Non-pigmented ciliary epithelial cell (primary cell): ENCODE results near the gene IRF4.

Experiments
- DNase-seq: peaks from one replicate; pipeline ENCODE4 v3.0.0-alpha.2; 2010; ENCODE audit warnings: low read depth

Gene IRF4

GRCh38 chr6:381742-382461 is 9.7 kb upstream of the IRF4 start:
- DNase-seq: no peak

GRCh38 chr6:382883-383810 is 8.4 kb upstream of the IRF4 start:
- DNase-seq: no peak

GRCh38 chr6:383856-384255 is 7.7 kb upstream of the IRF4 start:
- no peak for DNase-seq

GRCh38 chr6:384898-385297 is 6.7 kb upstream of the IRF4 start:
- no peak for DNase-seq

GRCh38 chr6:385614-386013 is 5.9 kb upstream of the IRF4 start:
- no peak for DNase-seq

- no peak for DNase-seq
These were observed 4.8 kb upstream of the IRF4 start for GRCh38 chr6:386688-387266.

- DNase-seq: no peak
These were observed 4.2 kb upstream of the IRF4 start for GRCh38 chr6:387293-387741.

GRCh38 chr6:388202-388903 is 3.2 kb upstream of the IRF4 start:
- no peak for DNase-seq

- DNase-seq: no peak
These were observed 2.4 kb upstream of the IRF4 start for GRCh38 chr6:389143-389542.

- no peak for DNase-seq
These were observed 1.9 kb upstream of the IRF4 start for GRCh38 chr6:389622-390021.

GRCh38 chr6:390914-391558 is 516 bp upstream of the IRF4 start:
- DNase-seq: no peak

GRCh38 chr6:392441-393390 is 1.2 kb downstream of the IRF4 start:
- DNase-seq: no peak

- no peak for DNase-seq
These were observed 2.1 kb downstream of the IRF4 start for GRCh38 chr6:393391-394221.

GRCh38 chr6:394641-395289 is 3.2 kb downstream of the IRF4 start:
- no peak for DNase-seq

GRCh38 chr6:395432-396125 is 4.0 kb downstream of the IRF4 start:
- no peak for DNase-seq

GRCh38 chr6:396126-396520 is 4.6 kb downstream of the IRF4 start:
- no peak for DNase-seq

- DNase-seq: no peak
These were observed 5.5 kb downstream of the IRF4 start for GRCh38 chr6:397056-397455.

- DNase-seq: no peak
These were observed 6.1 kb downstream of the IRF4 start for GRCh38 chr6:397604-398003.

GRCh38 chr6:398065-398464 is 6.5 kb downstream of the IRF4 start:
- no peak for DNase-seq
